B cell (primary cell): ENCODE measurements around the gene UGT1A5. TPM values are rescaled to one million over a fixed set of nuclear protein-coding genes. Genes with fewer than 3 reads are reported as not detected.

Experiments
- ATAC-seq: fragments of 200-7000 bp; cut with Tn5 transposase; one replicate; pipeline ENCODE4 v1.10.0; 2021; ENCODE audit warnings: low read depth, mild to moderate bottlenecking, moderate number of reproducible peaks, moderate library complexity
- CTCF ChIA-PET: fragments of 350-600 bp; sonication (Branson Sonifier 250); formaldehyde crosslinking; loops from one replicate; lab custom pipeline; 2021; ENCODE audit warnings: antibody characterized with exemption, inconsistent platforms; lab: Charles Lee
- POLR2A ChIA-PET: fragments of 350-600 bp; sonication (Branson Sonifier 250); formaldehyde crosslinking; loops from one replicate; lab custom pipeline; 2021; ENCODE audit warnings: antibody characterized with exemption; lab: Charles Lee
- DNase-seq: peaks from one replicate; pipeline ENCODE4 v3.0.0; 2013
- H2AFZ ChIP-seq: 2 replicates; pipeline ENCODE4 v1.6.1; 2012; ENCODE audit warnings: mild to moderate bottlenecking, low read depth, low read length; ENCODE audit not compliant: insufficient read depth, poor library complexity, severe bottlenecking
- H3K27ac ChIP-seq, 2 donors: 1 replicate in 1 of 2; 2 replicates in 1 of 2; pipeline ENCODE4 v1.5.1; 2012 to 2013; ENCODE audit warnings: low read length in 2 of 2, mild to moderate bottlenecking in 2 of 2, moderate library complexity in 1 of 2
- H3K27me3 ChIP-seq, 4 experiments: fragments of 200-600 bp in 1 of 4; sonication (generic) in 1 of 4; replicated peaks in 1 of 4; 1 replicate in 2 of 4; 2 replicates in 2 of 4; pipeline versions ENCODE4 v1.6.1 to v1.7.0; 2013 to 2016; ENCODE audit warnings: low read length in 3 of 4, mild to moderate bottlenecking in 2 of 4, mixed read lengths in 1 of 4, moderate library complexity in 1 of 4; ENCODE audit not compliant: insufficient read depth in 4 of 4, control insufficient read depth in 3 of 4; ENCODE audit errors: control extremely low read depth in 1 of 4
- H3K36me3 ChIP-seq, 2 experiments: replicated peaks in 1 of 2; 1 replicate in 1 of 2; 2 replicates in 1 of 2; pipeline versions ENCODE4 v1.6.1 to v1.7.1; 2013; ENCODE audit warnings: low read length in 1 of 2; ENCODE audit not compliant: insufficient read depth in 2 of 2, control insufficient read depth in 1 of 2; ENCODE audit errors: control extremely low read depth in 1 of 2, extremely low read depth in 1 of 2
- H3K4me1 ChIP-seq, 2 donors: fragments of 200-600 bp in 1 of 2; sonication (generic) in 1 of 2; 1 replicate in 1 of 2; 2 replicates in 1 of 2; pipeline versions ENCODE4 v1.5.1 to v1.6.1; 2013 to 2017; ENCODE audit warnings: low read length in 2 of 2; ENCODE audit not compliant: control insufficient read depth in 2 of 2, insufficient read depth in 2 of 2
- H3K4me2 ChIP-seq: replicated peaks from 2 replicates; pipeline ENCODE3; 2012; ENCODE audit warnings: mild to moderate bottlenecking, low read depth, low read length; ENCODE audit not compliant: poor library complexity, severe bottlenecking
- H3K4me3 ChIP-seq, 5 experiments: fragments of 200-600 bp in 1 of 5; sonication (generic) in 1 of 5; 1 replicate in 3 of 5; 2 replicates in 2 of 5; pipeline versions ENCODE4 v1.5.1 to v1.7.0; 2011 to 2016; ENCODE audit warnings: low read length in 4 of 5, mild to moderate bottlenecking in 4 of 5, low read depth in 2 of 5, control low read depth in 1 of 5, moderate library complexity in 1 of 5; ENCODE audit not compliant: insufficient read depth in 1 of 5; ENCODE audit errors: control extremely low read depth in 1 of 5, extremely low read depth in 1 of 5
- H3K79me2 ChIP-seq: fragments of 200-600 bp; sonication (generic); one replicate; pipeline ENCODE4 v1.6.0; 2016; ENCODE audit warnings: low read length; ENCODE audit not compliant: control insufficient read depth, insufficient read depth
- H3K9ac ChIP-seq: fragments of 200-600 bp; sonication (generic); 2 replicates; pipeline ENCODE4 v1.6.1; 2017; ENCODE audit warnings: mild to moderate bottlenecking, low read length, moderate library complexity
- H3K9me3 ChIP-seq, 3 donors: one replicate each; pipeline versions ENCODE4 v1.6.1 to v1.7.1; 2013; ENCODE audit warnings: low read length in 2 of 3; ENCODE audit not compliant: control insufficient read depth in 2 of 3, insufficient read depth in 1 of 3; ENCODE audit errors: control extremely low read depth in 1 of 3
- H4K20me1 ChIP-seq: 2 replicates; pipeline ENCODE4 v1.6.0; 2012; ENCODE audit warnings: mild to moderate bottlenecking, low read length; ENCODE audit not compliant: insufficient read depth, control insufficient read depth, poor library complexity, severe bottlenecking
- H3K27ac Mint-ChIP-seq: one replicate; pipeline ENCODE4 v1.8.0; 2021; ENCODE audit warnings: mixed read lengths
- H3K27me3 Mint-ChIP-seq: one replicate; pipeline ENCODE4 v1.8.0; 2021; ENCODE audit warnings: mixed read lengths
- H3K4me1 Mint-ChIP-seq: one replicate; pipeline ENCODE4 v1.8.0; 2021; ENCODE audit warnings: mixed read lengths
- H3K4me3 Mint-ChIP-seq: one replicate; pipeline ENCODE4 v1.8.0; 2021; ENCODE audit warnings: mixed read lengths
- H3K9me3 Mint-ChIP-seq: one replicate; pipeline ENCODE4 v1.8.0; 2022; ENCODE audit warnings: mixed read lengths; ENCODE audit not compliant: insufficient read depth
- EZH2 ChIP-seq: IDR thresholded peaks from 2 replicates; pipeline ENCODE4 v1.6.1; 2012; ENCODE audit warnings: borderline replicate concordance, low read depth, mild to moderate bottlenecking, moderate library complexity, low read length; ENCODE audit not compliant: insufficient read depth, poor library complexity, severe bottlenecking
- WGBS: methylation state at CpG from one replicate; pipeline ENCODE4 v1.1.5; 2013; ENCODE audit warnings: missing lambda C conversion rate; ENCODE audit not compliant: insufficient coverage; 5-methylcytosine and 5-hydroxymethylcytosine counted together
- intact Hi-C: fragments of 100-400 bp; cut with micrococcal nuclease; formaldehyde crosslinking; loops from one replicate; pipeline ENCODE4 v1.10.0; 2022
- polyA plus RNA-seq: library from polyadenylated mRNA; depleted of rRNA; stranded (reverse); fragments of >200 nt; gene quantifications from 2 replicates; pipeline ENCODE4 v1.2.3, GENCODE V29; 2012
- total RNA-seq, 2 donors: library from RNA; stranded (reverse); fragments of 120-200 nt in 1 of 2; gene quantifications; 1 replicate in 1 of 2; 2 replicates in 1 of 2; pipeline versions ENCODE4 v1.2.3 to v1.2.4, GENCODE V29; 2013 to 2022
- TF ChIP-seq, protein P1 (sequence below): fragments of 200-600 bp; IDR thresholded peaks from one replicate; pipeline ENCODE4 v1.8.0; 2022; ENCODE audit warnings: antibody characterized with exemption, mild to moderate bottlenecking

UGT1A5 gene
- total and polyA plus RNA-seq, 2 donors (not counting 1 experiment from before 2014, with no cell fraction given): not detected

DNA sequence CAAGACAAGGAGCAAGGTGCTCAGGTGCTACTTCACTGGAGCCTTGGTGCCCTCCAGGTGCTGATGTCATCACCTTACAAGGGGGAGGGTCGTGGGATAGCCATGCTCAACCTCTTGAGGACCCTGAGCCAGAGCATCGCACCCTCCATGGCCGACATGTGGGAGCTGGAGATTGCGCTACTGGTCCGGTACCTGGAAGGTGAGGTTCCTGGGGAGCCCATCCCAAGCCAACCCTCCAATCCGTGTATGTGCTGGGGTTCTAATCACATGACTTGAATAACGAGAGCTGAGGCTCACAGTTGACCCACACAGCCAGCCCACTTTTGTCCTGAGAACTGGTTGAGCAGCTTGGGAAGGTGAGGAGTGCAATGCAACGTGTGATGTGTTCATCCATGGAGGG lies 91.3 kb downstream of the UGT1A5 start:
- Histone ChIP-seq H3K79me2 (no peaks in the 10 kb centered on the region), H3K4me2 (no peak overlapping the region), H2AFZ (no peak overlapping the region), H4K20me1 (no peaks in the 10 kb centered on the region), H3K36me3 (no peaks in the 10 kb centered on the region), H3K4me3 (no peak overlapping the region), H3K4me1 (no peaks in the 10 kb centered on the region), H3K9ac (no peak overlapping the region), H3K9me3 (no peaks in the 10 kb centered on the region), H3K27me3 (peaks cover 0 to 11% (median 0%) of the 10 kb centered on the region in 4 experiments), H3K27ac (no peak overlapping the region)
- Mint-ChIP-seq H3K27ac (no peak overlapping the region), H3K4me1 (no peaks in the 10 kb centered on the region), H3K4me3 (no peak overlapping the region), H3K27me3 (peaks cover 17% of the 10 kb centered on the region), H3K9me3 (no peaks in the 10 kb centered on the region)
- ChIA-PET POLR2A (no interaction called here), CTCF (no interaction called here)
- TF ChIP-seq, protein P1, sequence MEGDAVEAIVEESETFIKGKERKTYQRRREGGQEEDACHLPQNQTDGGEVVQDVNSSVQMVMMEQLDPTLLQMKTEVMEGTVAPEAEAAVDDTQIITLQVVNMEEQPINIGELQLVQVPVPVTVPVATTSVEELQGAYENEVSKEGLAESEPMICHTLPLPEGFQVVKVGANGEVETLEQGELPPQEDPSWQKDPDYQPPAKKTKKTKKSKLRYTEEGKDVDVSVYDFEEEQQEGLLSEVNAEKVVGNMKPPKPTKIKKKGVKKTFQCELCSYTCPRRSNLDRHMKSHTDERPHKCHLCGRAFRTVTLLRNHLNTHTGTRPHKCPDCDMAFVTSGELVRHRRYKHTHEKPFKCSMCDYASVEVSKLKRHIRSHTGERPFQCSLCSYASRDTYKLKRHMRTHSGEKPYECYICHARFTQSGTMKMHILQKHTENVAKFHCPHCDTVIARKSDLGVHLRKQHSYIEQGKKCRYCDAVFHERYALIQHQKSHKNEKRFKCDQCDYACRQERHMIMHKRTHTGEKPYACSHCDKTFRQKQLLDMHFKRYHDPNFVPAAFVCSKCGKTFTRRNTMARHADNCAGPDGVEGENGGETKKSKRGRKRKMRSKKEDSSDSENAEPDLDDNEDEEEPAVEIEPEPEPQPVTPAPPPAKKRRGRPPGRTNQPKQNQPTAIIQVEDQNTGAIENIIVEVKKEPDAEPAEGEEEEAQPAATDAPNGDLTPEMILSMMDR: no peak
- no peak for TF ChIP-seq EZH2
- 77% methylated on average over 7 of the region's 8 CpGs for WGBS
- DNase-seq: no peak
- ATAC-seq: no peak
- intact Hi-C loops: no loop called here

DNA sequence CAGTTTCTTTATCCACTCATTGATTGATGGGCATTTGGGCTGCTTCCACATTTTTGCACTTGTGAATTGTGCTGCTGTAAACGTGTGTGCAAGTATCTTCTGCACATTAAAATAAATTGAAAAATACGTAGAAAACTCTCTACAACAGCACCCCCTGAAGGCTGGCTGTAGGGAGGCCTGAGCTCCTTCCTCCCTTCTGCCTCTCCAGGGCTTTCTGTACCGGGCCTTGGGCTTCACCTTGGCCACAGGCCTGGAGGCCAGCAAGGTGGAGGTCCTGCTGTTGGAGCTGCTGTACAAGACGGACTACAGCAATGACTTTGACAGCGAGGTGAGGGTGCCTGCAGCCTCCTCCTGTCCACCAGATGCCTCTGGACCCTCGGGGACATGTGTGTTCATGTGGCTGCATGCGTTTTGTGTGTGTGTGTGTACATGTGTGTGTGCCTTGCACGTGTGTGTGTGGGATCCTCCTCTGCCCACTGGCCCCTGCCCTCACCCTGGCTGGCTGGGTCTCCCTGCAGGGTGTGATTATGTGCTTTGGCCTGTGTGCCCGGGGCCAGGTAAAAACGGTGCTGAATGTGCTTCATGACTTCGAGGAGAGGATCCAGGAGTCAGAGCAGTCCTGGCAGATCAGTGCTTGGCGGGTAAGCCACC lies 94.6 kb downstream of the UGT1A5 start:
- Histone ChIP-seq H3K27me3 (peaks cover 0 to 14% (median 0%) of the 10 kb centered on the region in 4 experiments), H2AFZ (no peak overlapping the region), H3K79me2 (no peaks in the 10 kb centered on the region), H3K4me3 (no peak overlapping the region), H4K20me1 (no peaks in the 10 kb centered on the region), H3K9me3 (no peaks in the 10 kb centered on the region), H3K36me3 (no peaks in the 10 kb centered on the region), H3K4me2 (no peak overlapping the region), H3K27ac (no peak overlapping the region), H3K4me1 (no peaks in the 10 kb centered on the region), H3K9ac (no peak overlapping the region)
- 90% methylated on average over 9 of the region's 12 CpGs for WGBS
- TF ChIP-seq, protein P1: no peak
- TF ChIP-seq EZH2: no peak
- H3K4me1 Mint-ChIP-seq: no peaks in the 10 kb centered on the region
- no peaks in the 10 kb centered on the region for H3K9me3 Mint-ChIP-seq
- H3K27me3 Mint-ChIP-seq: peaks cover 32% of the 10 kb centered on the region
- ChIA-PET CTCF (no interaction called here), POLR2A (no interaction called here)
- no peak overlapping the region for H3K4me3 Mint-ChIP-seq
- H3K27ac Mint-ChIP-seq: no peak overlapping the region
- ATAC-seq (no peak), DNase-seq (no peak)
- intact Hi-C loops: no loop called here
